Peyer's patch (tissue), 4 donors: Measurements from ENCODE around the gene CCDC9B.

Experiments
- POLR2A ChIP-seq, 2 donors: fragments of 450-650 bp; IDR thresholded peaks; one replicate each; pipeline ENCODE4 v1.5.1; 2017; ENCODE audit warnings: antibody characterized with exemption in 2 of 2, mild to moderate bottlenecking in 2 of 2, moderate library complexity in 2 of 2
- TF ChIP-seq, protein P1 (sequence below), 6 experiments: fragments of 450-650 bp in 4 of 6; fragments of 200-600 bp in 2 of 6; sonication (generic) in 1 of 6; IDR thresholded peaks; one replicate each; pipeline ENCODE4 v1.5.1; 2017 to 2019; ENCODE audit warnings: antibody characterized with exemption in 6 of 6, mild to moderate bottlenecking in 3 of 6, moderate library complexity in 1 of 6

DNA sequence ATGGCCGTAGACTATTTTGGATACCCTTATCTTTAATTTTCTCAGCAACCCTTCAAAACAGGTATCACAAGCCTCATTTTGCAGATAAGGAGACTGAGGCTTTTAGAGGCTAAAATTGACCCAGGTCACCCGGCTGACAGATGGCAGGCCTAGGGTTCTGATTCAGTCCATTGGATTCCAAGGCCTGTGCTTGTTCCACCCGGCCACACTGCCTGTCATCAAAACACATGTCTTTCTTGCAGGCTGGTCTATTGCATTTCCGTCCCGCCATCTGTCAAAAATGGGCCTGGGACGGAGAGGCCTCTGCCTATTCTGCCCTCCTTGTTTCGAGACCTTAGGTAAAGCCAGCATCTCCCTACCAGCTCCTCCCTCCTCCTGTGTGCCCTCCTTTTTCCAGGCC is 9.1 kb downstream of the CCDC9B start:
- TF ChIP-seq POLR2A (IDR thresholded peaks at IDR 0.05), result no peak
- TF ChIP-seq, protein P1, sequence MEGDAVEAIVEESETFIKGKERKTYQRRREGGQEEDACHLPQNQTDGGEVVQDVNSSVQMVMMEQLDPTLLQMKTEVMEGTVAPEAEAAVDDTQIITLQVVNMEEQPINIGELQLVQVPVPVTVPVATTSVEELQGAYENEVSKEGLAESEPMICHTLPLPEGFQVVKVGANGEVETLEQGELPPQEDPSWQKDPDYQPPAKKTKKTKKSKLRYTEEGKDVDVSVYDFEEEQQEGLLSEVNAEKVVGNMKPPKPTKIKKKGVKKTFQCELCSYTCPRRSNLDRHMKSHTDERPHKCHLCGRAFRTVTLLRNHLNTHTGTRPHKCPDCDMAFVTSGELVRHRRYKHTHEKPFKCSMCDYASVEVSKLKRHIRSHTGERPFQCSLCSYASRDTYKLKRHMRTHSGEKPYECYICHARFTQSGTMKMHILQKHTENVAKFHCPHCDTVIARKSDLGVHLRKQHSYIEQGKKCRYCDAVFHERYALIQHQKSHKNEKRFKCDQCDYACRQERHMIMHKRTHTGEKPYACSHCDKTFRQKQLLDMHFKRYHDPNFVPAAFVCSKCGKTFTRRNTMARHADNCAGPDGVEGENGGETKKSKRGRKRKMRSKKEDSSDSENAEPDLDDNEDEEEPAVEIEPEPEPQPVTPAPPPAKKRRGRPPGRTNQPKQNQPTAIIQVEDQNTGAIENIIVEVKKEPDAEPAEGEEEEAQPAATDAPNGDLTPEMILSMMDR (IDR thresholded peaks at IDR 0.05), result no peak
